ENCODE data around the gene ABCB8. TPM values are rescaled to one million over a fixed set of nuclear protein-coding genes. Genes with fewer than 3 reads are reported as not detected.

ABCB8 gene
- total RNA-seq, 1 donor from 2014 or later = 7.9 TPM

GRCh38 chr7:150997817-150998216 lies 30.4 kb upstream of the ABCB8 start:
- Histone ChIP-seq H3K9me3 (ENCODE audit: low read depth) (no peaks in the 10 kb centered on the region), H4K20me1 (ENCODE audit: low read depth) (no peaks in the 10 kb centered on the region), H3K79me2 (ENCODE audit: low read depth) (no peaks in the 10 kb centered on the region), H3K36me3 (no peaks in the 10 kb centered on the region), H3F3A (ENCODE audit: low read depth) (peaks cover 17% of the 10 kb centered on the region), H2AFZ (replicated peaks) (no peak overlapping the region), H3K27me3 (no peaks in the 10 kb centered on the region), H3K9ac (no peak overlapping the region), H3K4me1 (peaks cover 27% of the 10 kb centered on the region), H3K4me2 (no peak overlapping the region), H3K27ac (no peak overlapping the region), H3K4me3 (no peak overlapping the region)
- Mint-ChIP-seq H3K27ac (peak overlapping the region; percentile 86), H3K4me1 (peaks cover 16% of the 10 kb centered on the region), H3K36me3 (no peaks in the 10 kb centered on the region), H3K9me3 (no peaks in the 10 kb centered on the region), H3K4me3 (no peak overlapping the region), H3K27me3 (ENCODE audit: insufficient read depth, low read depth) (peaks cover 2% of the 10 kb centered on the region)
- no peak for DNase-seq (ENCODE audit: low spot score)
- no peak for TF ChIP-seq CTCF (IDR thresholded peaks at IDR 0.05)
- TF ChIP-seq EZH2 (IDR thresholded peaks at IDR 0.05) = no peak
- TF ChIP-seq EZH2phosphoT487 (IDR thresholded peaks at IDR 0.05) = no peak

- Mint-ChIP-seq H3K9me3 (no peaks in the 10 kb centered on the region), H3K36me3 (no peaks in the 10 kb centered on the region), H3K4me3 (peak overlapping the region; percentile 46), H3K4me1 (peaks cover 14% of the 10 kb centered on the region), H3K27me3 (ENCODE audit: insufficient read depth, low read depth) (peaks cover 4% of the 10 kb centered on the region), H3K27ac (no peak overlapping the region)
- Histone ChIP-seq H3K27ac (no peak overlapping the region), H3K9ac (no peak overlapping the region), H3F3A (ENCODE audit: low read depth) (peaks cover 13% of the 10 kb centered on the region), H3K79me2 (ENCODE audit: low read depth) (no peaks in the 10 kb centered on the region), H3K4me3 (no peak overlapping the region), H3K4me1 (peaks cover 21% of the 10 kb centered on the region), H2AFZ (replicated peaks) (no peak overlapping the region), H3K9me3 (ENCODE audit: low read depth) (no peaks in the 10 kb centered on the region), H4K20me1 (ENCODE audit: low read depth) (no peaks in the 10 kb centered on the region), H3K27me3 (no peaks in the 10 kb centered on the region), H3K36me3 (no peaks in the 10 kb centered on the region), H3K4me2 (no peak overlapping the region)
- no peak for DNase-seq (ENCODE audit: low spot score)
- TF ChIP-seq EZH2 (IDR thresholded peaks at IDR 0.05) (no peak), EZH2phosphoT487 (IDR thresholded peaks at IDR 0.05) (no peak)
Observed at GRCh38 chr7:150998341-150998740, 29.9 kb upstream of the ABCB8 start.

- H3K9me3 ChIP-seq (ENCODE audit: low read depth) = no peaks in the 10 kb centered on the region
- H3K4me1 Mint-ChIP-seq = peaks cover 11% of the 10 kb centered on the region
- H3K4me2 ChIP-seq = no peak overlapping the region
- H3F3A ChIP-seq (ENCODE audit: low read depth) = peaks cover 8% of the 10 kb centered on the region
- no peak overlapping the region for H3K27ac Mint-ChIP-seq
- peaks cover 15% of the 10 kb centered on the region for H3K4me1 ChIP-seq
- H3K27me3 ChIP-seq = no peaks in the 10 kb centered on the region
- DNase-seq (ENCODE audit: low spot score) = no peak
- no peak overlapping the region for H3K27ac ChIP-seq
- H3K9me3 Mint-ChIP-seq = no peaks in the 10 kb centered on the region
- H3K4me3 Mint-ChIP-seq = no peak overlapping the region
- no peak for TF ChIP-seq CTCF (IDR thresholded peaks at IDR 0.05)
- no peak for TF ChIP-seq EZH2phosphoT487 (IDR thresholded peaks at IDR 0.05)
- TF ChIP-seq EZH2 (IDR thresholded peaks at IDR 0.05) = no peak
- H3K79me2 ChIP-seq (ENCODE audit: low read depth) = no peaks in the 10 kb centered on the region
- H3K36me3 ChIP-seq = no peaks in the 10 kb centered on the region
- H3K9ac ChIP-seq = no peak overlapping the region
- H3K27me3 Mint-ChIP-seq (ENCODE audit: insufficient read depth, low read depth) = peaks cover 2% of the 10 kb centered on the region
- H2AFZ ChIP-seq (replicated peaks) = no peak overlapping the region
- no peaks in the 10 kb centered on the region for H4K20me1 ChIP-seq (ENCODE audit: low read depth)
- no peaks in the 10 kb centered on the region for H3K36me3 Mint-ChIP-seq
- H3K4me3 ChIP-seq = no peak overlapping the region
Observed at GRCh38 chr7:150999001-150999400, 29.2 kb upstream of the ABCB8 start.

- Histone ChIP-seq H3K4me3 (no peak overlapping the region), H3K9ac (no peak overlapping the region), H3K9me3 (ENCODE audit: low read depth) (no peaks in the 10 kb centered on the region), H3K27me3 (no peaks in the 10 kb centered on the region), H4K20me1 (ENCODE audit: low read depth) (no peaks in the 10 kb centered on the region), H3K79me2 (ENCODE audit: low read depth) (no peaks in the 10 kb centered on the region), H3K27ac (no peak overlapping the region), H2AFZ (replicated peaks) (no peak overlapping the region), H3K36me3 (no peaks in the 10 kb centered on the region), H3F3A (ENCODE audit: low read depth) (peaks cover 2% of the 10 kb centered on the region), H3K4me2 (no peak overlapping the region), H3K4me1 (peaks cover 8% of the 10 kb centered on the region)
- Mint-ChIP-seq H3K27ac (no peak overlapping the region), H3K27me3 (ENCODE audit: insufficient read depth, low read depth) (peaks cover 2% of the 10 kb centered on the region), H3K36me3 (no peaks in the 10 kb centered on the region), H3K4me1 (peaks cover 8% of the 10 kb centered on the region), H3K4me3 (no peak overlapping the region), H3K9me3 (no peaks in the 10 kb centered on the region)
- no peak for DNase-seq (ENCODE audit: low spot score)
- TF ChIP-seq EZH2 (IDR thresholded peaks at IDR 0.05) = no peak
- TF ChIP-seq EZH2phosphoT487 (IDR thresholded peaks at IDR 0.05) = no peak
- no peak for TF ChIP-seq CTCF (IDR thresholded peaks at IDR 0.05)
Observed at GRCh38 chr7:150999497-151000230, 28.6 kb upstream of the ABCB8 start.

All from neural progenitor cell (in vitro differentiated cells).